GM18502 (cell line): ENCODE data around the gene AARS1.
"Not testable (repeated sequence)": the region's sequence is repeated elsewhere in the genome, so short reads cannot be mapped to it uniquely, and the experiment has no call there.

Source experiments
- ATAC-seq: cut with Tn5 transposase; IDR thresholded peaks from one replicate; pipeline ENCODE4 v1.9.1; 2021; ENCODE audit warnings: mild to moderate bottlenecking; ENCODE audit not compliant: unreplicated experiment, poor library complexity

The AARS1 gene

GRCh38 chr16:70226024-70226423 is 63.3 kb downstream of the AARS1 start:
- not testable (repeated sequence) for ATAC-seq

- ATAC-seq: not testable (repeated sequence)
These were observed 63.9 kb downstream of the AARS1 start for GRCh38 chr16:70225430-70225829.

DNA sequence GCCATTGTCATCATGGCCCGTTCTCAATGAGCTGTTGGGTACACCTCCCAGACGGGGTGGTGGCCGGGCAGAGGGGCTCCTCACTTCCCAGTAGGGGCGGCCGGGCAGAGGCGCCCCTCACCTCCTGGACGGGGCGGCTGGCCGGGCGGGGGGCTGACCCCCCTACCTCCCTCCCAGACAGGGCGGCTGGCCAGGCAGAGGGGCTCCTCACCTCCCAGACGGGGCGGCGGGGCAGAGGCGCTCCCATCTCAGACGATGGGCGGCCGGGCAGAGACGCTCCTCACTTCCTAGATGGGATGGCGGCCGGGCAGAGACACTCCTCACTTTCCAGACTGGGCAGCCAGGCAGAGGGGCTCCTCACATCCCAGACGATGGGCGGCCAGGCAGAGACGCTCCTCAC is 64.7 kb downstream of the AARS1 start:
- ATAC-seq: not testable (repeated sequence)

GRCh38 chr16:70223971-70224513 is 65.3 kb downstream of the AARS1 start:
- not testable (repeated sequence) for ATAC-seq

DNA sequence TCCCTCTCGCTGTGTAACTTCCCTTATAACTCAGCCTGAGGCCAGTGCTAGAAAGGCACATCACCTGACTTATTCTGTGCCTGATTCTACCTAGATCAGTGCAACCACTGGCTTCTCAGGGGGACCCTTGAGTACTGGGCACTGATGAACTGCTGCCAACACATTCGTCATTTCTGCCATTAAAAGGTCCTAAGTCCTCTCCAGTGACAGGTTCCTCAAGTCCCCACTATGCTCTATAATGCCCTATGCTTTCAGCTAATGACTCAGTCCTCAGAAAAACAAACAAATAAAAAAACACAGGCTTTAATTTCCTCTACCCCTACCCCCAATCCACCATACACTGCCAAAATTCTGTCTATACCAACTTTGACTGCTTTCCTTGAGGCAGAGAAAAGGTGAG is 66.1 kb downstream of the AARS1 start:
- not testable (repeated sequence) for ATAC-seq

DNA sequence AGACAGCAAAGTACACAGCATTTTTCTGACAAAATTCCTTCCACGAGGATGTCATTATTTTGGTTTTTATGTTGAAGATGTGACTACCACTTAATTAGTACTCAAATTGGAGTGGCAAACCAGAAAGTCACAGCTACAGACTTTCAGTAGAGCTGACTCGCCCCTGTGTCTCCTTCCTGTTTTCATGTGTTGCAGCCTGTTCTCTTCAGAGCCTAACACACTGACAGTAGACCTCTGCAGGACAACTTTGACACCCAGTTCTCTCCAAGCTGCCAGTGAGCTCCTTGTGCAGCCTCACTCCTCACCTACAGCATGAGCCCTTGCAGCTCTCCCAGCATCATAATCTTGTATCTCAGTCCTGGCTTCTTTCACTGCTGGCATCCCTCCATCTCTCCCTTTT is 66.7 kb downstream of the AARS1 start:
- not testable (repeated sequence) for ATAC-seq

- ATAC-seq: not testable (repeated sequence)
These were observed 70.7 kb downstream of the AARS1 start for GRCh38 chr16:70218586-70218985.

DNA sequence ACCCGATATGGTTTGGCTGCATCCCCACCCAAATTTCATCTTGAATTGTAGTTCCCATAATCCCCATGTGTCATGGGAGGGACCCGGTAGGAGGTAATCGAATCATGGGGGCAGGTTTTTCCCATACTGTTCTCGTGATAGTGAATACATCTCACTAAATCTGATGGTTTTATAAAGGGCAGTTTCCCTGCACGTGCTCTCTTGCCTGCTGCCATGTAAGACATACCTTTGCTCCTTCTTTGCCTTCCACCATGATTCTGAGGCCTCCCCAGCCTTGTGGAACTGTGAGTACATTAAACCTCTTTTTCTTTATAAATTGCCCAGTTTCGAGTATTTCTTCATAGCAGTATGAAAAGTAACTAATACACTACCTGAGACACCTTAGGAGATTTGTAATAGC is 82.9 kb downstream of the AARS1 start:
- ATAC-seq: not testable (repeated sequence)

- ATAC-seq: not testable (repeated sequence)
These were observed 84.5 kb downstream of the AARS1 start for GRCh38 chr16:70204668-70205405.

DNA sequence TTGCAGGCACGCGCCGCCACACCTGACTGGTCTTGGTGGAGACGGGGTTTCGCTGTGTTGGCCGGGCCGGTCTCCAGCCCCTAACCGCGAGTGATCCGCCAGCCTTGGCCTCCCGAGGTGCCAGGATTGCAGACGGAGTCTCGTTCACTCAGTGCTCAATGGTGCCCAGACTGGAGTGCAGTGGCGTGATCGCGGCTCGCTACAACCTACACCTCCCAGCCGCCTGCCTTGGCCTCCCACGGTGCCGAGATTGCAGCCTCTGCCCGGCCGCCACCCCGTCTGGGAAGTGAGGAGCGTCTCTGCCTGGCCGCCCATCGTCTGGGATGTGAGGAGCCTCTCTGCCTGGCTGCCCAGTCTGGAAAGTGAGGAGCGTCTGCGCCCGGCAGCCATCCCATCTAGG is 85.3 kb downstream of the AARS1 start:
- not testable (repeated sequence) for ATAC-seq

DNA sequence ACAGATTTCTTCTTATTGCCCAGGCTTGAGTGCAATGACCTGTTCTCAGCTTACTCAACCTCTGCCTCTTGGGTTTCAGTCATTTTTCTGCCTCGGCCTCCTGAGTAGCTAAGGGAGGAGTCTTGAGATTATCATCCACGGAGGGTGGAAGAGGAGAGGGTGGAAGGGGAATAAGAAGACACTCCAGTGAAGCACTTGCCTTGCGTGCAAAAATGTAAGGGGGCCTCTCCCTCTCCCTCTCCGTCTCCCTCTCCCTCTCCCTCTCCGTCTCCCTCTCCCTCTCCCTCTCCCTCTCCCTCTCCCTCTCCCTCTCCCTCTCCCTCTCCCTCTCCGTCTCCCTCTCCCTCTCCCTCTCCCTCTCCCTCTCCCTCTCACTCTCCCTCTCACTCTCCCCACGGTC is 85.8 kb downstream of the AARS1 start:
- not testable (repeated sequence) for ATAC-seq
